ENCODE measurements around the gene SHANK2. TPM values are rescaled to one million over a fixed set of nuclear protein-coding genes. Genes with fewer than 3 reads are reported as not detected.

SHANK2 gene
- polyA plus RNA-seq, 3 donors, result 25.9 to 28.8 (median 28.4) TPM

DNA sequence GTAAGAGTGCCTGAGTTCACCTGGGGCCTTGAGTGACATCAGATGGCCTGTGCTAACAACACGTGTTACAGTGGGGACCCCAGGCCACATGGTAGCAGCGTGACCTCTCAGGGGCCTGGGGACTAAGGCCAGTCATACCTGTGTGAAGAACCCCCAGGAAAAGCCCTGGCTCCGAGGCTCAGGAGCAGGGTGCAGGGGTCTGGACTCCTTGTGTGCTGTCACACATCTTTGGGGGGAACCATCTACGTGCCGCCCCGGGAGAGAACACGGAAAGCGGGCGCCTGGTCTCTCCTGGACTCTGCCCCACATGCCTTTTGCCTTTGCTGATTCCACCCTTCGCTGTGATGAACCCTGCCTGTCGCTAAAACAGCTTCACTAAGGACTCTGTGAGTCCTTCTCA, 48.7 kb downstream of the SHANK2 start:
- no peak for DNase-seq (ENCODE audit: low read depth in 3 of 3, low spot score in 2 of 3)

DNA sequence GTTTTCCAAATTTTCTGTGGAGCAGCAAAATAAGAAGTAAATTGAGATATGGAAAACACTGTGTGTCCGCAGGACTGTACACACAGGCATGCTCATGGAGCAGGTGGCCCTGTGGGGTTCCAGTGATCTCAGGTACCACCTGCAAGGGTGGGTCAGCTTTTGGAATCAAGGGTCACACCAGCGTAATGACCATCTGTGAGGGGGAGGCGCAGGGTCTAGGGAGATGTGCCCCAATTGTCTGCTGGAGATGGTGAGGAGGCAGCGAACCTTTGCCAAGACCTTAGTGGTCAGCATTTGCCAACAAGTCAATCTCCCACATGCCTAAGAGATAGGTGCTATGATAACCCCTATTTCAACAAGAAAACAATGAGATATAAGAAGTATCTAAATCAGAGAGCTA, 49.4 kb downstream of the SHANK2 start:
- no peak for DNase-seq (ENCODE audit: low read depth in 3 of 3, low spot score in 2 of 3)

DNA sequence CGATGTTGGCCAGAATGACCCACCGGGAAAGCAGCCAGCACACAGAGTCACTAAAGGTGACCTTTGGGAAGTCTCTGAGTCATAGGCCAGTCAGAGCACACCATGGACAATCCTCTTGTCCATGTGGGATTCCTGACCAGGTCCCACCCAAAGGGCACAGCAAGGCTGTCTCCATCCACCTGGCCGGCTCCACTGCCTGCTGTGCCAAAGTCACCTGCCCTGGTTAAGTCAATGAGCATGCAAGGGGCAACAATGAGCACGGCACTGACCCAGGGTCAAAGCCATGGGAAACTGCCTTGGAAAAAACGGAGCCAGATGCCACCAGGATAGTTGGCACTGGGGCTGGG, 49.8 kb downstream of the SHANK2 start:
- DNase-seq (ENCODE audit: low read depth in 3 of 3, low spot score in 2 of 3), result no peak

Other genes starting within 250 kb of the SHANK2 start
- gene DHCR7, start 195.8 kb upstream of the SHANK2 start, polyA plus RNA-seq (ENCODE audit: insufficient read length in 3 of 3), result 10 to 100 TPM; 39.0 to 40.2 (median 39.3) TPM
- gene NADSYN1, start 200.6 kb upstream of the SHANK2 start, polyA plus RNA-seq (ENCODE audit: insufficient read length in 3 of 3), result 10 to 100 TPM; 35.3 to 38.3 (median 36.4) TPM

All from right renal cortex interstitium (tissue), 3 donors.